Keratinocyte (primary cell): Measurements from ENCODE around the gene CHIT1. TPM values are rescaled to one million over a fixed set of nuclear protein-coding genes. Genes with fewer than 3 reads are reported as not detected.

ENCODE experiments used
- DNase-seq: peaks from one replicate; pipeline ENCODE4 v3.0.0-alpha.2; 2011; ENCODE audit warnings: low read depth, missing footprints, low spot score
- FAIRE-seq: peaks from 2 replicates; lab custom pipeline; 2011; peaks lifted over from hg19 to GRCh38; lab: Jason Lieb, UNC
- H2AFZ ChIP-seq: 2 replicates; pipeline ENCODE4 v1.6.0; 2012; ENCODE audit warnings: low read length, control low read depth, inconsistent platforms; ENCODE audit not compliant: control insufficient read depth
- H3K27ac ChIP-seq: 2 replicates; pipeline ENCODE4 v1.5.1; 2011; ENCODE audit warnings: low read length; ENCODE audit not compliant: control insufficient read depth, insufficient read depth
- H3K27me3 ChIP-seq: 3 replicates; pipeline ENCODE4 v1.6.0; 2011; ENCODE audit warnings: low read length; ENCODE audit not compliant: control insufficient read depth, insufficient read depth; ENCODE audit errors: extremely low read depth
- H3K36me3 ChIP-seq, 2 experiments: 2 replicates in 1 of 2; 3 replicates in 1 of 2; pipeline ENCODE4 v1.5.1; 2011; ENCODE audit warnings: low read length in 2 of 2, mild to moderate bottlenecking in 1 of 2; ENCODE audit not compliant: control insufficient read depth in 2 of 2, insufficient read depth in 2 of 2; ENCODE audit errors: extremely low read depth in 1 of 2
- H3K4me1 ChIP-seq: 3 replicates; pipeline ENCODE4 v1.5.1; 2011; ENCODE audit warnings: low read length; ENCODE audit not compliant: control insufficient read depth, insufficient read depth; ENCODE audit errors: extremely low read depth
- H3K4me2 ChIP-seq: 3 replicates; pipeline ENCODE4 v1.6.0; 2011; ENCODE audit warnings: low read depth, low read length; ENCODE audit not compliant: control insufficient read depth, insufficient read depth; ENCODE audit errors: extremely low read depth
- H3K4me3 ChIP-seq, 3 experiments: fragments of 200-600 bp in 1 of 3; sonication (generic) in 1 of 3; 2 replicates in 2 of 3; 3 replicates in 1 of 3; pipeline ENCODE4 v1.5.1; 2011 to 2016; ENCODE audit warnings: low read length in 3 of 3, mild to moderate bottlenecking in 3 of 3, control low read depth in 2 of 3, inconsistent platforms in 1 of 3, low read depth in 1 of 3, mixed read lengths in 1 of 3, mixed run types in 1 of 3, moderate library complexity in 1 of 3; ENCODE audit not compliant: control insufficient read depth in 2 of 3, insufficient read depth in 2 of 3; ENCODE audit errors: extremely low read depth in 1 of 3
- H3K79me2 ChIP-seq: 2 replicates; pipeline ENCODE4 v1.6.0; 2012; ENCODE audit warnings: low read length; ENCODE audit not compliant: control insufficient read depth, insufficient read depth
- H3K9ac ChIP-seq: 3 replicates; pipeline ENCODE4 v1.6.0; 2011; ENCODE audit warnings: low read length; ENCODE audit not compliant: control insufficient read depth, insufficient read depth; ENCODE audit errors: extremely low read depth
- H3K9me1 ChIP-seq: 3 replicates; pipeline ENCODE4 v1.6.0; 2011; ENCODE audit warnings: low read length; ENCODE audit not compliant: control insufficient read depth, insufficient read depth; ENCODE audit errors: extremely low read depth
- H3K9me3 ChIP-seq: 2 replicates; pipeline ENCODE4 v1.5.1; 2012; ENCODE audit warnings: low read depth, low read length; ENCODE audit not compliant: control insufficient read depth
- H4K20me1 ChIP-seq: 3 replicates; pipeline ENCODE4 v1.6.0; 2011; ENCODE audit warnings: low read length; ENCODE audit not compliant: control insufficient read depth, insufficient read depth; ENCODE audit errors: extremely low read depth
- EZH2 ChIP-seq: IDR thresholded peaks from one replicate; pipeline ENCODE4 v1.6.1; 2012; ENCODE audit warnings: inconsistent platforms, mild to moderate bottlenecking, low read length, moderate library complexity
- dilution Hi-C: fragments of 300-500 bp; cut with MboI; formaldehyde crosslinking; loops from one replicate; pipeline ENCODE4 v1.7.0; 2020; ENCODE audit warnings: low sequenced_read_pairs; ENCODE audit not compliant: extremely low pct_ligation_motif_present
- polyA plus RNA-seq, 5 experiments: library from polyadenylated mRNA; depleted of rRNA in 3 of 5; stranded (reverse) in 3 of 5; stranded (forward) in 1 of 5; unstranded in 1 of 5; fragments of >200 nt; gene quantifications; 1 replicate in 1 of 5; 2 replicates in 3 of 5; 3 replicates in 1 of 5; pipeline versions ENCODE4 v1.2.1 to v1.2.3, GENCODE V29; 2011 to 2012; ENCODE audit warnings: missing spikeins in 2 of 5, low read depth in 1 of 5, low replicate concordance in 1 of 5
- TF ChIP-seq, protein P1 (sequence below), 3 experiments: IDR thresholded peaks in 1 of 3; conservative IDR thresholded peaks in 1 of 3; optimal IDR thresholded peaks in 1 of 3; 2 replicates in 2 of 3; 3 replicates in 1 of 3; pipeline versions ENCODE3 to v1.5.1; 2011; ENCODE audit warnings: low read length in 3 of 3, mild to moderate bottlenecking in 3 of 3, moderate library complexity in 2 of 3, control low read depth in 1 of 3, inconsistent platforms in 1 of 3; ENCODE audit not compliant: insufficient read depth in 2 of 3; ENCODE audit errors: extremely low read depth in 1 of 3

The CHIT1 gene
- polyA plus RNA-seq, 1 donor (not counting 4 experiments of a cell fraction or from before 2014, with no cell fraction given): not detected

DNA sequence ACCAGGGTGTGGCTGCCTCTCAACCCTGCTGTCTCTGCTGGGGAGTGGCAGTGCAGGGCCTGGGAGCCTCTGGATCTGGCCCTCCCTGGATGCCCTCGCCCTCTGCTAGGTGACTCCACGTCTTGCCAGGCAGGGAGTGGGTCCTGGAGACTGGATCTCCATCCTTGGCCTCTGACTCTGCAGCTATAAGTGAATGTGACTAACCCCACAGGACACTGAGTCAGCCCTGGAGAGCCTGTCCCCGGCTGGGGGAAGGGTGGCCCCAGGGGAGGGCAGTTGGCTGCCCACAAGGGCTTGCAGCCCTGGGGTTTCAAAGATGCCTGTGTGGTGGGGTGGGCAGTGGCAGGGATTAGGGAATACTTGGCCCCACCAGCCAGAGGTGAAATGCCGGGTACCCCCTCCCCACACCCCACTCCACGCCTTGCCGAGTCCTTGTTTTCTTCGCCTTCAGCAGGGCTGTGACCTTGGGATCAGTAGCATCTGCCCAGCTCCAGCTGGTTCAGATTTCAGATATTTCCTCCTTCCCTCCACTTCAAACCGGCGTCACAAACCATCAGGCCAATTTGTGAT is 51.9 kb downstream of the CHIT1 start:
- no peak for DNase-seq
- no peaks in the 10 kb centered on the region for H3K9me3 ChIP-seq

DNA sequence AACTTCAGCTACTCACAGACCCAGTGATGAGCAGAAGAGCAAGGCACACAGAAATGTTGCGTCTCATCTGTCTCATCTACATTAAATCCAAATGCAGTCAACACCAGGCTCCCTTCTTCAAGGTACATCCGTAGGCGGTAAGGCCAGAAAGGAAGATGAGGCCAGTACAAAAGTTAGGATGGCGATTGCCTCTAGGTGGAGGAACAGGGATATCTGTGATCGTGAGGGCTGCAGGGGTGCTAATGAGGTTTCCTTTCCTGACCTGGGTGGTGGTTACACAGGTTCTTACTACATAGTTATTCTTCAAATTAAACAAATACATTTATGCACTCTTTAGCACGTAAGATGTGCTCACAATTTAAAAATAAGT is 52.5 kb downstream of the CHIT1 start:
- H2AFZ ChIP-seq: no peak overlapping the region
- no peak for TF ChIP-seq EZH2
- TF ChIP-seq, protein P1, sequence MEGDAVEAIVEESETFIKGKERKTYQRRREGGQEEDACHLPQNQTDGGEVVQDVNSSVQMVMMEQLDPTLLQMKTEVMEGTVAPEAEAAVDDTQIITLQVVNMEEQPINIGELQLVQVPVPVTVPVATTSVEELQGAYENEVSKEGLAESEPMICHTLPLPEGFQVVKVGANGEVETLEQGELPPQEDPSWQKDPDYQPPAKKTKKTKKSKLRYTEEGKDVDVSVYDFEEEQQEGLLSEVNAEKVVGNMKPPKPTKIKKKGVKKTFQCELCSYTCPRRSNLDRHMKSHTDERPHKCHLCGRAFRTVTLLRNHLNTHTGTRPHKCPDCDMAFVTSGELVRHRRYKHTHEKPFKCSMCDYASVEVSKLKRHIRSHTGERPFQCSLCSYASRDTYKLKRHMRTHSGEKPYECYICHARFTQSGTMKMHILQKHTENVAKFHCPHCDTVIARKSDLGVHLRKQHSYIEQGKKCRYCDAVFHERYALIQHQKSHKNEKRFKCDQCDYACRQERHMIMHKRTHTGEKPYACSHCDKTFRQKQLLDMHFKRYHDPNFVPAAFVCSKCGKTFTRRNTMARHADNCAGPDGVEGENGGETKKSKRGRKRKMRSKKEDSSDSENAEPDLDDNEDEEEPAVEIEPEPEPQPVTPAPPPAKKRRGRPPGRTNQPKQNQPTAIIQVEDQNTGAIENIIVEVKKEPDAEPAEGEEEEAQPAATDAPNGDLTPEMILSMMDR (optimal IDR thresholded peaks at IDR 0.05 in 1 of 3, IDR thresholded peaks at IDR 0.05 in 1 of 3, conservative IDR thresholded peaks at IDR 0.05 in 1 of 3; ENCODE audit: extremely low read depth in 1 of 3, insufficient read depth in 2 of 3, low read length in 3 of 3): no peak

More for the DNA sequence above, 51.9 kb downstream of the CHIT1 start:
- TF ChIP-seq, protein P1 (optimal IDR thresholded peaks at IDR 0.05 in 1 of 3, IDR thresholded peaks at IDR 0.05 in 1 of 3, conservative IDR thresholded peaks at IDR 0.05 in 1 of 3; ENCODE audit: extremely low read depth in 1 of 3, insufficient read depth in 2 of 3, low read length in 3 of 3): no peak
- TF ChIP-seq EZH2: no peak
- dilution Hi-C loops: no loop called here
- no peak overlapping the region for H3K27ac ChIP-seq
- H3K9ac ChIP-seq: no peak overlapping the region
- H4K20me1 ChIP-seq: no peaks in the 10 kb centered on the region
- no peaks in the 10 kb centered on the region for H3K4me1 ChIP-seq
- no peaks in the 10 kb centered on the region for H3K9me1 ChIP-seq
- FAIRE-seq: no peak
- H3K79me2 ChIP-seq: no peaks in the 10 kb centered on the region
- H2AFZ ChIP-seq: no peak overlapping the region
- H3K27me3 ChIP-seq: peaks cover 6% of the 10 kb centered on the region
- H3K4me3 ChIP-seq: no peak overlapping the region
- no peaks in the 10 kb centered on the region for H3K36me3 ChIP-seq
- no peak overlapping the region for H3K4me2 ChIP-seq

More for the DNA sequence above, 52.5 kb downstream of the CHIT1 start:
- H3K9ac ChIP-seq: no peak overlapping the region
- dilution Hi-C loops: no loop called here
- no peaks in the 10 kb centered on the region for H3K36me3 ChIP-seq
- no peaks in the 10 kb centered on the region for H4K20me1 ChIP-seq
- no peak for FAIRE-seq
- peaks cover 6% of the 10 kb centered on the region for H3K27me3 ChIP-seq
- H3K4me1 ChIP-seq: no peaks in the 10 kb centered on the region
- H3K27ac ChIP-seq: no peak overlapping the region
- H3K4me3 ChIP-seq: no peak overlapping the region
- no peaks in the 10 kb centered on the region for H3K79me2 ChIP-seq
- H3K9me3 ChIP-seq: no peaks in the 10 kb centered on the region
- no peak for DNase-seq
- H3K9me1 ChIP-seq: no peaks in the 10 kb centered on the region
- H3K4me2 ChIP-seq: no peak overlapping the region
